HEK293 (cell line): ENCODE results near the gene IRF7.

Experiments
- CTCF ChIA-PET: fragments of 350-600 bp; formaldehyde crosslinking; extraction: SDS; loops from one replicate; lab custom pipeline; 2021; ENCODE audit warnings: antibody characterized with exemption; lab: Yijun Ruan, JAX
- POLR2A ChIA-PET: fragments of 300-600 bp; formaldehyde crosslinking; extraction: SDS; loops from one replicate; lab custom pipeline; 2020; ENCODE audit warnings: antibody characterized with exemption, inconsistent platforms; lab: Yijun Ruan, JAX
- H3K27ac ChIP-seq: fragments of 200-500 bp; sonication (Bioruptor generic); 2 replicates; pipeline ENCODE4 v1.5.1; 2014; ENCODE audit warnings: low read depth, low read length, control low read depth, inconsistent platforms; ENCODE audit errors: extremely low read depth
- H3K36me3 ChIP-seq, 2 experiments: fragments of 200-500 bp in 1 of 2; sonication (Bioruptor generic) in 1 of 2; 1 replicate in 1 of 2; 2 replicates in 1 of 2; pipeline ENCODE4 v1.5.1; 2014 to 2017; ENCODE audit warnings: inconsistent platforms in 2 of 2, low read length in 2 of 2; ENCODE audit not compliant: control insufficient read depth in 2 of 2, insufficient read depth in 1 of 2
- H3K4me1 ChIP-seq: fragments of 200-500 bp; sonication (Bioruptor generic); 2 replicates; pipeline ENCODE4 v1.5.1; 2014; ENCODE audit warnings: mild to moderate bottlenecking, low read length, inconsistent platforms; ENCODE audit not compliant: control insufficient read depth, insufficient read depth
- H3K4me3 ChIP-seq: 2 replicates; pipeline ENCODE4 v1.5.1; 2011; ENCODE audit warnings: low read depth, mild to moderate bottlenecking, control low read depth, low read length, moderate library complexity
- H3K9me3 ChIP-seq: fragments of 200-500 bp; sonication (Bioruptor generic); 2 replicates; pipeline ENCODE4 v1.5.1; 2014; ENCODE audit warnings: low read depth, low read length, inconsistent platforms; ENCODE audit not compliant: control insufficient read depth, insufficient read depth
- KLF1 ChIP-seq: fragments of 450-650 bp; formaldehyde crosslinking; IDR thresholded peaks from 2 replicates; pipeline ENCODE4 v1.5.1; 2016; ENCODE audit warnings: missing biosample characterization, missing genetic modification characterization
- MEIS1 ChIP-seq: sonication (generic); formaldehyde crosslinking; IDR thresholded peaks from 2 replicates; pipeline ENCODE4 v1.8.1; 2022; ENCODE audit warnings: missing genetic modification reagents, mild to moderate bottlenecking, borderline replicate concordance
- ZBTB1 ChIP-seq: fragments of 450-650 bp; formaldehyde crosslinking; IDR thresholded peaks from 2 replicates; pipeline ENCODE4 v1.5.1; 2016; ENCODE audit warnings: missing biosample characterization, missing genetic modification characterization
- ZIC2 ChIP-seq: fragments of 450-650 bp; formaldehyde crosslinking; IDR thresholded peaks from 2 replicates; pipeline ENCODE4 v1.5.1; 2016; ENCODE audit warnings: missing biosample characterization, missing genetic modification characterization
- ZNF132 ChIP-seq: fragments of 450-650 bp; formaldehyde crosslinking; IDR thresholded peaks from 2 replicates; pipeline ENCODE4 v1.5.1; 2017; ENCODE audit warnings: missing biosample characterization, missing genetic modification characterization, borderline replicate concordance
- ZNF140 ChIP-seq: fragments of 450-650 bp; formaldehyde crosslinking; IDR thresholded peaks from 2 replicates; pipeline ENCODE4 v1.5.1; 2016; ENCODE audit warnings: missing biosample characterization, missing genetic modification characterization
- ZNF148 ChIP-seq: fragments of 450-650 bp; formaldehyde crosslinking; IDR thresholded peaks from 2 replicates; pipeline ENCODE4 v1.5.0; 2017; ENCODE audit warnings: missing biosample characterization, missing genetic modification characterization, borderline replicate concordance
- ZNF175 ChIP-seq: fragments of 450-650 bp; formaldehyde crosslinking; IDR thresholded peaks from 2 replicates; pipeline ENCODE4 v1.5.1; 2016; ENCODE audit warnings: missing biosample characterization, missing genetic modification characterization
- ZNF19 ChIP-seq: fragments of 450-650 bp; formaldehyde crosslinking; IDR thresholded peaks from 2 replicates; pipeline ENCODE4; 2016; ENCODE audit warnings: missing biosample characterization, missing genetic modification characterization, low read depth
- ZNF513 ChIP-seq: fragments of 450-650 bp; IDR thresholded peaks from 2 replicates; pipeline ENCODE4 v1.5.1; 2018; ENCODE audit warnings: missing biosample characterization, missing genetic modification characterization
- ZNF555 ChIP-seq: fragments of 450-650 bp; formaldehyde crosslinking; conservative IDR thresholded peaks from 2 replicates; pipeline ENCODE4 v1.5.1; 2017; ENCODE audit warnings: missing biosample characterization, mild to moderate bottlenecking, missing genetic modification characterization, inconsistent platforms
- ZNF596 ChIP-seq: fragments of 450-650 bp; IDR thresholded peaks from 2 replicates; pipeline ENCODE4 v1.5.0; 2018; ENCODE audit warnings: missing biosample characterization, mild to moderate bottlenecking, missing genetic modification characterization, moderate library complexity
- ZNF623 ChIP-seq: fragments of 450-650 bp; formaldehyde crosslinking; IDR thresholded peaks from 2 replicates; pipeline ENCODE4 v1.5.1; 2016; ENCODE audit warnings: missing biosample characterization, missing genetic modification characterization
- ZNF677 ChIP-seq: fragments of 450-650 bp; IDR thresholded peaks from 2 replicates; pipeline ENCODE4 v1.5.0; 2018; ENCODE audit warnings: missing biosample characterization, mild to moderate bottlenecking, missing genetic modification characterization, moderate library complexity
- ZSCAN23 ChIP-seq: fragments of 450-650 bp; formaldehyde crosslinking; IDR thresholded peaks from 2 replicates; pipeline ENCODE4 v1.5.1; 2016; ENCODE audit warnings: missing biosample characterization, missing genetic modification characterization
- TF ChIP-seq, protein P1 (sequence below): sonication (generic); formaldehyde crosslinking; IDR thresholded peaks from 2 replicates; pipeline ENCODE4 v1.8.1; 2022; ENCODE audit warnings: mild to moderate bottlenecking, moderate library complexity, missing genetic modification reagents
- TF ChIP-seq, protein P2 (sequence below): fragments of 450-650 bp; formaldehyde crosslinking; IDR thresholded peaks from 2 replicates; pipeline ENCODE4 v1.5.1; 2016; ENCODE audit warnings: missing biosample characterization, missing genetic modification characterization, borderline replicate concordance
- TF ChIP-seq, protein P3 (sequence below): fragments of 450-650 bp; formaldehyde crosslinking; IDR thresholded peaks from 2 replicates; pipeline ENCODE4 v1.5.1; 2016; ENCODE audit warnings: missing biosample characterization, missing genetic modification characterization

The IRF7 gene

DNA sequence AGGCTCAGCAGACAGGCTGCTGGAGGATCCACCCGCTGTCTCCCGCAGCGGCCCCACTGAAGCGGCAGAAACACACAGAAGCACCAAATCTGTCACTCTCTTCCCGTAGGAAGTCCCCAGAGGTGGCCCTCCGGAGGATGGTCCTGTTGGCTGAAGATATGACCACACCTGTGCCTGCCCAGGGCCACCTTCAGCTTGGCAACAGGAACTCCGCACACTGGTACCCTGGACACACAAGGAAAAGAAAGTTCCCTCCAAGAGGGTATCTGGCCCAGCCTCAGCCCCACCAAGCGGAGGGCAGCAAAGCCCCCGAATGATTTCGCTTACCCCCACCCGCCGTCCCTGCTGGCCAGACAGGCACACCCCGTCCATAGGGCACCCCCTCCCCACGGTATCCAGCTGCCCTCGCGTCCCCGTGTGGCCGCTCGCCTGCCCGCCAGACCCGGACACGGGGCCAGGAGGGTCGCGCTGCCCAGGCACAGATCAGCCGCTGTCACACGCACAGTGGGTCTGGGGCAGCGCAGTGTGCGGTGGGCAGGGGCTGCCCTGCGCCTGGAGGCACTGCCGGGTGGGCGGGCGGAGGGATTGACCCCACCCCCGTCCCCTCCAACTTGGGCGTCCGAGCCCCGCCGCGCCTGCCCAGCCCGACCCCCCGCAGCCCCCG, 48.0 kb downstream of the IRF7 start (continued):
- TF ChIP-seq ZNF140 (tag by site-specific recombination) (no peak), ZNF19 (no peak), ZNF513 (tag by site-specific recombination) (no peak), ZIC2 (tag by site-specific recombination) (0 out of 2 replicates have a peak, but pooled peaks have one; percentile 36), ZBTB1 (tag by site-specific recombination) (no peak), MEIS1 (CRISPR knock-in tag) (no peak)
- TF ChIP-seq, protein P1, sequence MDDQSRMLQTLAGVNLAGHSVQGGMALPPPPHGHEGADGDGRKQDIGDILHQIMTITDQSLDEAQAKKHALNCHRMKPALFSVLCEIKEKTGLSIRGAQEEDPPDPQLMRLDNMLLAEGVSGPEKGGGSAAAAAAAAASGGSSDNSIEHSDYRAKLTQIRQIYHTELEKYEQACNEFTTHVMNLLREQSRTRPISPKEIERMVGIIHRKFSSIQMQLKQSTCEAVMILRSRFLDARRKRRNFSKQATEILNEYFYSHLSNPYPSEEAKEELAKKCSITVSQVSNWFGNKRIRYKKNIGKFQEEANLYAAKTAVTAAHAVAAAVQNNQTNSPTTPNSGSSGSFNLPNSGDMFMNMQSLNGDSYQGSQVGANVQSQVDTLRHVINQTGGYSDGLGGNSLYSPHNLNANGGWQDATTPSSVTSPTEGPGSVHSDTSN: peak; percentile 52; the same call in 1 of the 2 replicates

GRCh38 chr11:567011-567628, 48.6 kb downstream of the IRF7 start:
- no peak overlapping the region for H3K27ac ChIP-seq

DNA sequence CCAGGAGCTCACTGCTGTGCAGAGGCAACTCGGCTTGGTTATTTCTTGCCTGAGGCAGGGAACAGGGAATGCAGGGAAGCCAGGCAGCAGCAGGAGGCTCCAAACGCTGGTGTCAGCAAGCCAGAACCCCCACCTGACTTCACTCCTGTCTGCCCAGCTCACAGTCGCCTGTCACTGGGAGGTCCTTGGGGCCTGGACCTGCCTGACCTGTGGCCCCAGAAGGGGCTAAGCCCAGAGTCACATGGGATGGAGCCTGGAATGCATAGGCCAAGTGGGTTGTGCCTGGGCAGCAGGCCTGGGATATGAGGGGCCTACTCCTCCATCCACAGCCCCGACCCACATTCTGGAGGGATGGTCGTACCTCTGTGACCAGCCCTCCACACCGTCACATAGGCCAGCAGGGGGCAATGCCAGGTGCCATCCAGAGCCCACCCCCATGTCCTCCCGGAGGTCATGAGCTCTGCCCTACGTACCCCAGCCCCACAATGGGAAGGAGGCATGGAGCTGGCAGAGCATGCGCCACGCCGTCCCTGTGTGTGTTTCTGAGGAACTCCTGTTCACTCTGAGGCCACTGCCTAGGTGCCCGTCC, 49.7 kb downstream of the IRF7 start:
- Histone ChIP-seq H3K9me3 (no peaks in the 10 kb centered on the region), H3K4me3 (no peak overlapping the region), H3K36me3 (peaks cover 0 to 26% of the 10 kb centered on the region in 2 experiments; a peak in 1 of 3 replicates), H3K4me1 (no peaks in the 10 kb centered on the region), H3K27ac (no peak overlapping the region)
- POLR2A ChIA-PET: interaction anchor here (0.8 to 4.5 kb wide), 5 partner anchors 9 to 48 kb away, joined by 3 to 28 read pairs (median 5); partner anchors contain the start of gene PHRF1
- CTCF ChIA-PET: interaction anchor here (1.0 to 2.4 kb wide), 2 partner anchors 11 kb away, joined by 4 to 11 read pairs; no protein-coding TSS in a partner anchor
- TF ChIP-seq ZNF175 (no peak), ZNF148 (tag by site-specific recombination) (no peak), ZNF555 (tag by site-specific recombination) (no peak), ZNF132 (tag by site-specific recombination) (no peak), ZNF596 (tag by site-specific recombination) (no peak), ZNF677 (no peak), ZSCAN23 (tag by site-specific recombination) (no peak)
- TF ChIP-seq, protein P2, sequence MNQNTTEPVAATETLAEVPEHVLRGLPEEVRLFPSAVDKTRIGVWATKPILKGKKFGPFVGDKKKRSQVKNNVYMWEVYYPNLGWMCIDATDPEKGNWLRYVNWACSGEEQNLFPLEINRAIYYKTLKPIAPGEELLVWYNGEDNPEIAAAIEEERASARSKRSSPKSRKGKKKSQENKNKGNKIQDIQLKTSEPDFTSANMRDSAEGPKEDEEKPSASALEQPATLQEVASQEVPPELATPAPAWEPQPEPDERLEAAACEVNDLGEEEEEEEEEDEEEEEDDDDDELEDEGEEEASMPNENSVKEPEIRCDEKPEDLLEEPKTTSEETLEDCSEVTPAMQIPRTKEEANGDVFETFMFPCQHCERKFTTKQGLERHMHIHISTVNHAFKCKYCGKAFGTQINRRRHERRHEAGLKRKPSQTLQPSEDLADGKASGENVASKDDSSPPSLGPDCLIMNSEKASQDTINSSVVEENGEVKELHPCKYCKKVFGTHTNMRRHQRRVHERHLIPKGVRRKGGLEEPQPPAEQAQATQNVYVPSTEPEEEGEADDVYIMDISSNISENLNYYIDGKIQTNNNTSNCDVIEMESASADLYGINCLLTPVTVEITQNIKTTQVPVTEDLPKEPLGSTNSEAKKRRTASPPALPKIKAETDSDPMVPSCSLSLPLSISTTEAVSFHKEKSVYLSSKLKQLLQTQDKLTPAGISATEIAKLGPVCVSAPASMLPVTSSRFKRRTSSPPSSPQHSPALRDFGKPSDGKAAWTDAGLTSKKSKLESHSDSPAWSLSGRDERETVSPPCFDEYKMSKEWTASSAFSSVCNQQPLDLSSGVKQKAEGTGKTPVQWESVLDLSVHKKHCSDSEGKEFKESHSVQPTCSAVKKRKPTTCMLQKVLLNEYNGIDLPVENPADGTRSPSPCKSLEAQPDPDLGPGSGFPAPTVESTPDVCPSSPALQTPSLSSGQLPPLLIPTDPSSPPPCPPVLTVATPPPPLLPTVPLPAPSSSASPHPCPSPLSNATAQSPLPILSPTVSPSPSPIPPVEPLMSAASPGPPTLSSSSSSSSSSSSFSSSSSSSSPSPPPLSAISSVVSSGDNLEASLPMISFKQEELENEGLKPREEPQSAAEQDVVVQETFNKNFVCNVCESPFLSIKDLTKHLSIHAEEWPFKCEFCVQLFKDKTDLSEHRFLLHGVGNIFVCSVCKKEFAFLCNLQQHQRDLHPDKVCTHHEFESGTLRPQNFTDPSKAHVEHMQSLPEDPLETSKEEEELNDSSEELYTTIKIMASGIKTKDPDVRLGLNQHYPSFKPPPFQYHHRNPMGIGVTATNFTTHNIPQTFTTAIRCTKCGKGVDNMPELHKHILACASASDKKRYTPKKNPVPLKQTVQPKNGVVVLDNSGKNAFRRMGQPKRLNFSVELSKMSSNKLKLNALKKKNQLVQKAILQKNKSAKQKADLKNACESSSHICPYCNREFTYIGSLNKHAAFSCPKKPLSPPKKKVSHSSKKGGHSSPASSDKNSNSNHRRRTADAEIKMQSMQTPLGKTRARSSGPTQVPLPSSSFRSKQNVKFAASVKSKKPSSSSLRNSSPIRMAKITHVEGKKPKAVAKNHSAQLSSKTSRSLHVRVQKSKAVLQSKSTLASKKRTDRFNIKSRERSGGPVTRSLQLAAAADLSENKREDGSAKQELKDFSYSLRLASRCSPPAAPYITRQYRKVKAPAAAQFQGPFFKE: no peak
- TF ChIP-seq, protein P3, sequence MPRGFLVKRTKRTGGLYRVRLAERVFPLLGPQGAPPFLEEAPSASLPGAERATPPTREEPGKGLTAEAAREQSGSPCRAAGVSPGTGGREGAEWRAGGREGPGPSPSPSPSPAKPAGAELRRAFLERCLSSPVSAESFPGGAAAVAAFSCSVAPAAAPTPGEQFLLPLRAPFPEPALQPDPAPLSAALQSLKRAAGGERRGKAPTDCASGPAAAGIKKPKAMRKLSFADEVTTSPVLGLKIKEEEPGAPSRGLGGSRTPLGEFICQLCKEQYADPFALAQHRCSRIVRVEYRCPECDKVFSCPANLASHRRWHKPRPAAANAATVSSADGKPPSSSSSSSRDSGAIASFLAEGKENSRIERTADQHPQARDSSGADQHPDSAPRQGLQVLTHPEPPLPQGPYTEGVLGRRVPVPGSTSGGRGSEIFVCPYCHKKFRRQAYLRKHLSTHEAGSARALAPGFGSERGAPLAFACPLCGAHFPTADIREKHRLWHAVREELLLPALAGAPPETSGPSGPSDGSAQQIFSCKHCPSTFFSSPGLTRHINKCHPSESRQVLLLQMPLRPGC (tag by site-specific recombination): no peak

More at GRCh38 chr11:567011-567628, 48.6 kb downstream of the IRF7 start:
- Histone ChIP-seq H3K9me3 (no peaks in the 10 kb centered on the region), H3K4me1 (no peaks in the 10 kb centered on the region), H3K36me3 (peaks cover 0 to 22% of the 10 kb centered on the region in 2 experiments; a peak in 1 of 3 replicates), H3K4me3 (no peak overlapping the region)
- no peak for TF ChIP-seq ZNF623
- TF ChIP-seq KLF1 (tag by site-specific recombination): 0 out of 2 replicates have a peak, but pooled peaks have one; percentile 1
- CTCF ChIA-PET: interaction anchor here (1.0 kb wide), 1 partner anchor 12 kb away, joined by 4 read pairs; no protein-coding TSS in a partner anchor
- POLR2A ChIA-PET: interaction anchor here (0.6 to 4.5 kb wide), 2 partner anchors 8 to 14 kb away, joined by 3 to 28 read pairs; partner anchors contain the start of gene PHRF1
